Caco-2 (cell line): Measurements from ENCODE around the gene HS1BP3. TPM values are rescaled to one million over a fixed set of nuclear protein-coding genes. Genes with fewer than 3 reads are reported as not detected.

Source experiments
- BruUV-seq: library from RNA; stranded (reverse); fragments of 400-500 nt; replicated peaks from 2 replicates; lab custom pipeline; 2021; lab: Mats Ljungman, UMichigan
- CTCF ChIA-PET: fragments of 300-600 bp; sonication (Branson Sonifier 250); formaldehyde crosslinking; loops from one replicate; lab custom pipeline; 2022; ENCODE audit warnings: antibody characterized with exemption; lab: Charles Lee
- POLR2A ChIA-PET: fragments of 300-600 bp; sonication (Branson Sonifier 250); formaldehyde crosslinking; loops from one replicate; lab custom pipeline; 2022; ENCODE audit warnings: antibody characterized with exemption; lab: Charles Lee
- DNase-seq, 2 experiments: peaks; one replicate each; pipeline versions ENCODE4 v3.0.0 to v3.0.0-alpha.2; 2020 to 2022
- H3K27me3 ChIP-seq: replicated peaks from 2 replicates; pipeline ENCODE4 v1.6.0; 2011; ENCODE audit warnings: low read length; ENCODE audit not compliant: control insufficient read depth, insufficient read depth
- H3K36me3 ChIP-seq: 2 replicates; pipeline ENCODE4 v1.5.1; 2011; ENCODE audit warnings: low read length; ENCODE audit not compliant: control insufficient read depth, insufficient read depth
- H3K4me1 ChIP-seq: fragments of 250-450 bp; sonication (Bioruptor Pico); 2 replicates; pipeline ENCODE4 v1.5.1; 2020; ENCODE audit warnings: mild to moderate bottlenecking
- H3K4me3 ChIP-seq: 2 replicates; pipeline ENCODE4 v1.5.1; 2011; ENCODE audit warnings: low read depth, mild to moderate bottlenecking, control low read depth, low read length
- H3K9me3 ChIP-seq: fragments of 250-450 bp; sonication (Bioruptor Pico); 2 replicates; pipeline ENCODE4 v1.5.1; 2020; ENCODE audit warnings: mild to moderate bottlenecking, moderate library complexity
- H3K27ac Mint-ChIP-seq: one replicate; pipeline ENCODE4 v1.8.0; 2022; ENCODE audit warnings: mixed read lengths; ENCODE audit not compliant: unreplicated experiment
- H3K27me3 Mint-ChIP-seq: one replicate; pipeline ENCODE4 v1.8.0; 2022; ENCODE audit warnings: mixed read lengths; ENCODE audit not compliant: insufficient read depth, unreplicated experiment
- H3K36me3 Mint-ChIP-seq: one replicate; pipeline ENCODE4 v1.8.0; 2022; ENCODE audit warnings: mild to moderate bottlenecking, mixed read lengths; ENCODE audit not compliant: insufficient read depth, unreplicated experiment
- H3K4me1 Mint-ChIP-seq: one replicate; pipeline ENCODE4 v1.8.0; 2022; ENCODE audit warnings: low read depth, mixed read lengths; ENCODE audit not compliant: unreplicated experiment
- H3K4me3 Mint-ChIP-seq: one replicate; pipeline ENCODE4 v1.8.0; 2022; ENCODE audit warnings: mild to moderate bottlenecking, moderate library complexity, mixed read lengths; ENCODE audit not compliant: unreplicated experiment
- H3K9me3 Mint-ChIP-seq: one replicate; pipeline ENCODE4 v1.8.0; 2022; ENCODE audit warnings: mixed read lengths; ENCODE audit not compliant: unreplicated experiment
- CTCF ChIP-seq, 2 experiments: fragments of 200-600 bp in 1 of 2; IDR thresholded peaks; 1 replicate in 1 of 2; 2 replicates in 1 of 2; pipeline versions ENCODE4 v1.5.1 to v1.8.0; 2011 to 2022; ENCODE audit warnings: antibody characterized with exemption in 1 of 2, control low read depth in 1 of 2, inconsistent platforms in 1 of 2, low read depth in 1 of 2, low read length in 1 of 2, mild to moderate bottlenecking in 1 of 2, moderate library complexity in 1 of 2; ENCODE audit not compliant: insufficient read depth in 1 of 2, severe bottlenecking in 1 of 2, unreplicated experiment in 1 of 2
- intact Hi-C: fragments of 100-400 bp; cut with micrococcal nuclease; formaldehyde crosslinking; loops from one replicate; pipeline ENCODE4 v1.10.0; 2022; ENCODE audit not compliant: unreplicated experiment
- total RNA-seq: library from RNA; stranded (reverse); gene quantifications from 2 replicates; pipeline ENCODE4 v1.2.3, GENCODE V29; 2022

The HS1BP3 gene
- total RNA-seq, 1 experiment from 2014 or later, result 31.1 TPM

GRCh38 chr2:20567926-20568179 is 83.0 kb downstream of the HS1BP3 start:
- Histone ChIP-seq H3K4me3 (no peak overlapping the region), H3K36me3 (no peaks in the 10 kb centered on the region), H3K27me3 (no peaks in the 10 kb centered on the region), H3K4me1 (peaks cover 13% of the 10 kb centered on the region), H3K9me3 (no peaks in the 10 kb centered on the region)
- TF ChIP-seq CTCF (IDR thresholded peaks at IDR 0.05; ENCODE audit: insufficient read depth in 1 of 2, low read depth in 1 of 2, low read length in 1 of 2, severe bottlenecking in 1 of 2, unreplicated experiment in 1 of 2), result no peak
- POLR2A ChIA-PET, result interaction anchor here (1.3 kb wide), 1 partner anchor 121 kb away, joined by 3 read pairs; the partner anchor contains the start of gene RHOB
- peak overlapping the region; percentile 89 for H3K27ac Mint-ChIP-seq
- intact Hi-C loops, result loop anchor here (1.0 kb wide), 1 partner anchor 25 kb away; no protein-coding TSS in a partner anchor
- no peaks in the 10 kb centered on the region for H3K27me3 Mint-ChIP-seq
- H3K4me3 Mint-ChIP-seq, result no peak overlapping the region
- CTCF ChIA-PET, result no interaction called here
- H3K36me3 Mint-ChIP-seq, result no peaks in the 10 kb centered on the region
- H3K4me1 Mint-ChIP-seq, result peaks cover 28% of the 10 kb centered on the region
- H3K9me3 Mint-ChIP-seq, result no peaks in the 10 kb centered on the region
- no TSS peak for BruUV-seq
- no peak for DNase-seq

Other genes starting within 250 kb of the HS1BP3 start
- gene RHOB, start 204.0 kb downstream of the HS1BP3 start, total RNA-seq, result 20.8 and 24.1 TPM in 2 replicates
- 1.7 and 1.8 TPM in 2 replicates for gene GDF7, start 16.0 kb upstream of the HS1BP3 start, total RNA-seq
- gene LDAH, start 172.0 kb upstream of the HS1BP3 start, total RNA-seq, result 37.2 and 40.5 TPM in 2 replicates